MCF 10A (cell line): ENCODE data around the gene MYZAP. TPM values are rescaled to one million over a fixed set of nuclear protein-coding genes. Genes with fewer than 3 reads are reported as not detected.
A peak's percentile ranks its signal among the peaks of the same experiment; 100 is the strongest.

ENCODE experiments used
- BruUV-seq: library from RNA; stranded (reverse); fragments of 400-500 nt; replicated peaks from 2 replicates; lab custom pipeline; 2021; lab: Mats Ljungman, UMichigan
- CTCF ChIA-PET: fragments of 300-600 bp; sonication (Branson Sonifier 250); formaldehyde crosslinking; extraction: SDS; loops from one replicate; lab custom pipeline; 2021; ENCODE audit warnings: antibody characterized with exemption, inconsistent platforms; lab: Yijun Ruan, JAX
- POLR2A ChIA-PET: fragments of 300-600, 350-650 bp; sonication (Branson Sonifier 250); formaldehyde crosslinking; extraction: SDS; loops from one replicate; lab custom pipeline; 2020; ENCODE audit warnings: antibody characterized with exemption, inconsistent platforms; lab: Yijun Ruan, JAX
- DNase-seq: peaks from one replicate; pipeline ENCODE4 v3.0.0-alpha.2; 2018; ENCODE audit not compliant: unreplicated experiment
- H3K27ac Mint-ChIP-seq: one replicate; pipeline ENCODE4 v1.8.0; 2022; ENCODE audit warnings: mild to moderate bottlenecking, low read depth, mixed read lengths; ENCODE audit not compliant: unreplicated experiment
- H3K27me3 Mint-ChIP-seq: one replicate; pipeline ENCODE4 v1.8.0; 2022; ENCODE audit warnings: mixed read lengths; ENCODE audit not compliant: insufficient read depth, unreplicated experiment
- H3K36me3 Mint-ChIP-seq: one replicate; pipeline ENCODE4 v1.8.0; 2022; ENCODE audit warnings: mild to moderate bottlenecking, moderate library complexity, mixed read lengths; ENCODE audit not compliant: insufficient read depth, unreplicated experiment
- H3K4me1 Mint-ChIP-seq: one replicate; pipeline ENCODE4 v1.8.0; 2022; ENCODE audit warnings: mixed read lengths; ENCODE audit not compliant: insufficient read depth, unreplicated experiment
- H3K4me3 Mint-ChIP-seq: one replicate; pipeline ENCODE4 v1.8.0; 2022; ENCODE audit warnings: mild to moderate bottlenecking, moderate library complexity, mixed read lengths; ENCODE audit not compliant: unreplicated experiment
- H3K9me3 Mint-ChIP-seq: one replicate; pipeline ENCODE4 v1.8.0; 2022; ENCODE audit warnings: mixed read lengths; ENCODE audit not compliant: unreplicated experiment
- CTCF ChIP-seq: fragments of 200-600 bp; IDR thresholded peaks from one replicate; pipeline ENCODE4 v1.8.0; 2022; ENCODE audit warnings: antibody characterized with exemption, mild to moderate bottlenecking; ENCODE audit not compliant: unreplicated experiment
- intact Hi-C: fragments of 100-400 bp; cut with micrococcal nuclease; formaldehyde crosslinking; loops from 2 replicates; pipeline ENCODE4 v1.14.1; 2022
- total RNA-seq: library from RNA; stranded (reverse); gene quantifications from 2 replicates; pipeline ENCODE4 v1.2.3, GENCODE V29; 2022

MYZAP gene
- total RNA-seq, 1 experiment from 2014 or later, result 1.3 TPM

DNA sequence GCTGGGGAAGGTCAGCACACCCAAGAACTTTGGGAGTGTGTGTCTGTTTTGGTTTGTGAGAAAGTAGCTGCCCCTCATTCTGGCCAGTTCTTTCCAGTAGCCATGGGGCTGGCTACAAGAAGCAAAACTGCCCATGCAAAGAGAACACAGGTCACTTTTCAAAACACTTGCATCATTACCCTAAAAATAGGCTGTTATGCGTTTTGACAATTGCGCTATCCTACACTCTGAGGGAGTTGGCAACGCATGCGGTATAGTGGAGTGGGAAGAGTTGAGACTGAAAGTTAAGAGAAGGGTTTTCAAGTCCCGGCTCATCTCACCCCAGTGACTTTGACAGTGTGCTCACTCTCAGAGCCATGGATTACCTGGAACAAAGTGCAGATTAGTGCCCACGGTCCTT lies 41.8 kb upstream of the MYZAP start:
- Mint-ChIP-seq H3K27me3 (no peaks in the 10 kb centered on the region), H3K4me1 (peaks cover 35% of the 10 kb centered on the region), H3K9me3 (no peaks in the 10 kb centered on the region), H3K36me3 (no peaks in the 10 kb centered on the region), H3K4me3 (no peak overlapping the region), H3K27ac (no peak overlapping the region)
- CTCF ChIA-PET, result interaction anchor here (0.5 to 3.5 kb wide), 7 partner anchors 10 to 209 kb away, joined by 3 to 17 read pairs (median 5); no protein-coding TSS in a partner anchor
- POLR2A ChIA-PET, result no interaction called here
- intact Hi-C loops, result no loop called here
- no peak for TF ChIP-seq CTCF
- BruUV-seq, result no TSS peak
- DNase-seq, result no peak

DNA sequence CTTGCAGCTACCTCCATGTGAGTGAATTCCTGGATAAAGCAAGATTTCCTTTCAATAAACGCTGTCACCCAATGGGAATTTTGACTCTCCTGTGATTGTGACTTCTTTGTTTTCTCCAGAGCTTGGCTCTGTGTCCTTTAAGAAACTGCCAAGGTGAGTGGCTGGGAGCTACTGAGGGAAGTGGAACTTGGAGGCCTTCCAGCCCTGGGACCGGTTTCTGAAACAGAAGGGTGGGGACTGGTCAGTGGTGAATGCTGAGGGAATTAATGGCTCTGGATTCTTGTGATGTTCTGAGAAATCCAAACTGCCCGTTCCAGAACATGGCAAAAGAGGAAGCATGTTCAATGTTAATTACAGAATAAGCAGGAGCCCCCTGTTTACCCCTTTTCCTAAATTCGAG lies 41.1 kb upstream of the MYZAP start:
- intact Hi-C loops, result no loop called here
- ChIA-PET POLR2A (no interaction called here), CTCF (interaction anchor here (0.5 to 3.5 kb wide), 8 partner anchors 8 to 210 kb away, joined by 3 to 24 read pairs (median 6); no protein-coding TSS in a partner anchor)
- H3K27ac Mint-ChIP-seq, result no peak overlapping the region
- H3K36me3 Mint-ChIP-seq, result no peaks in the 10 kb centered on the region
- H3K27me3 Mint-ChIP-seq, result no peaks in the 10 kb centered on the region
- peak; percentile 12 for DNase-seq
- TF ChIP-seq CTCF, result no peak
- no peak overlapping the region for H3K4me3 Mint-ChIP-seq
- no peaks in the 10 kb centered on the region for H3K9me3 Mint-ChIP-seq
- H3K4me1 Mint-ChIP-seq, result peaks cover 42% of the 10 kb centered on the region
- no TSS peak for BruUV-seq

- intact Hi-C loops, result no loop called here
- H3K27ac Mint-ChIP-seq, result peak overlapping the region; percentile 91
- BruUV-seq, result no TSS peak
- H3K9me3 Mint-ChIP-seq, result no peaks in the 10 kb centered on the region
- ChIA-PET CTCF (interaction anchor here (0.6 to 17.5 kb wide), 9 partner anchors 8 to 314 kb away, joined by 3 to 297 read pairs (median 5); no protein-coding TSS in a partner anchor), POLR2A (interaction anchor here (0.7 to 1.4 kb wide), 2 partner anchors 19 to 24 kb away, joined by 3 read pairs; no protein-coding TSS in a partner anchor)
- H3K4me3 Mint-ChIP-seq, result no peak overlapping the region
- H3K27me3 Mint-ChIP-seq, result no peaks in the 10 kb centered on the region
- peak; percentile 74 for DNase-seq
- H3K4me1 Mint-ChIP-seq, result peaks cover 44% of the 10 kb centered on the region
- no peaks in the 10 kb centered on the region for H3K36me3 Mint-ChIP-seq
- no peak for TF ChIP-seq CTCF
Observed at GRCh38 chr15:57551715-57552677, 39.7 kb upstream of the MYZAP start.
